GM21528 (cell line): ENCODE results near the gene ACYP1.
"Not testable (repeated sequence)": the region's sequence is repeated elsewhere in the genome, so short reads cannot be mapped to it uniquely, and the experiment has no call there.

Experiments
- ATAC-seq: cut with Tn5 transposase; IDR thresholded peaks from one replicate; pipeline ENCODE4 v1.9.1; 2021; ENCODE audit warnings: mild to moderate bottlenecking, moderate library complexity; ENCODE audit not compliant: unreplicated experiment, low FRiP score

ACYP1 gene

DNA sequence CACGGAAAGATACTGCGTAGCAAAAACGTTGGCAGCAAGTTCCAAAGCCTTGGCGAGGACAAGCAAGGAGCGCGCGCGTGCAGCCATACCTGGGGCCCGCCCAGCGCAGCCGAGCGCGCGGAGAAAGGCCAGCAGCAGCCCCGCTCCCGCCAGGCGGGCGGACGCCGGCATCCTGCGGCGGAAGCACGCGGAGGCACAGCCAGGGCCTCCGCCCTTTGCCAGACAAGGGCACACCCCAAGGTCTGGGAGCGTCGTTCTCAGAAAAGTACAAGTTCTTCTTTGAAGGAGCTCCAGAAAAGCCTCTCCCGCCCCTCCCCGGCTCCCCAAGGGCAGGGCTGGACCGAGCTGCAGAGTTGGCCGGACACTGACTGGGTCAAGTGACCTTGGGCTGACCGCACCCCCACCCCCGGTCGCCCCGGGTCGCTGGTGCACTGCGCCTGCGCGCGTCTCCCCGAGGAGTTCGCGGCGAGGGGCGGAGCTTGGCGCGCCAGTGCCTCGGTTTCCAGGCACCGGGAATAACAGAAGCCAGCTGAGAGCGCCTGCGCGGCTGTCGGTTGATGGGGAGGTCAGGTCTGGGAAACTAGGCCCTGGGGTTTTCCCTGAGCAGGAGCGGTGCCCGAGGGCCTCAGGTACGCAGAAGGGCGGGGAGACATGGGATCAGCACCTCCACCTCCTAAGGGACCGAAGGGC is 5.4 kb upstream of the ACYP1 start, which contains the start of gene ZC2HC1C:
TSS of gene ZC2HC1C (plus strand) at position 521 of the 690 bp plus-strand sequence. CDS start 933 bp downstream, outside the sequence.
- peak; percentile 69 for ATAC-seq

DNA sequence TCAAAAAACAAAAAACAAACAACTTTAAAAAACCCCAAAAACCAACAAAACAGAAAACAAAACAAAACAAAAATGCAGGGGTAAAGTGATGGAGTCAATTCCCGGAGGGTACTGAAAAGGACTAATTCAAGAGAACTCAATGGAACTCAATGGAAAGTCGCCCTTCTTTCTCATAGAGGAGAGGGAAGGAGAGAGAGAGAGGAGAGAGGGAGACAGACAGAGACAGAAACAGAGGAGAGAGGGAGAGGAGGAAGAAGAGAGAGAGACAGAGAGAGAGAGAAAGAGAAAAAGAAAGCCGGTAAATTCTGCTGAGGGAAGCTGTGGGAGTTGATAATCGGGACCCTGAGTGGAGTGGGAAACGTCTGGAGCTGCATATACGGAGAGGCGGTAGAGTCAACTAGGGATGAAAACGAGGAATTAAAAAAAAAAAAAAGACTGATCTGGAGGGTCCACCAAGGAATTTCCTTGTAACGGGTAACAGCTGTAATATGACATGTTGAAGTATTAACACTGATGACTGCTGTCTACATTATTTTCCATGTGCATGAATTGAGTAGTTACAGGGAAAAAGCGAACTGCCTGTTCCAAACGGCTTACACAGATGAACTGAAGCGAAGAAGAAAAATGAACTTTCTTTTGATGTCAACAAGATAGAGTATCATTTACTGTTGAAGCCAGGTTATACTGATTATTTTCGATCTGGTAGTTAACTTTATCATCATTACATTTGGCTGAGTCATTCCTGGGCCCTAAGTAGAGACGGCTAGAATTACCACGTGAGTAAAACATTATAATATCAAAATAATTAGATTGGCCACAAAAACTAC is 4.7 kb upstream of the ACYP1 start:
- peak; percentile 17 for ATAC-seq

DNA sequence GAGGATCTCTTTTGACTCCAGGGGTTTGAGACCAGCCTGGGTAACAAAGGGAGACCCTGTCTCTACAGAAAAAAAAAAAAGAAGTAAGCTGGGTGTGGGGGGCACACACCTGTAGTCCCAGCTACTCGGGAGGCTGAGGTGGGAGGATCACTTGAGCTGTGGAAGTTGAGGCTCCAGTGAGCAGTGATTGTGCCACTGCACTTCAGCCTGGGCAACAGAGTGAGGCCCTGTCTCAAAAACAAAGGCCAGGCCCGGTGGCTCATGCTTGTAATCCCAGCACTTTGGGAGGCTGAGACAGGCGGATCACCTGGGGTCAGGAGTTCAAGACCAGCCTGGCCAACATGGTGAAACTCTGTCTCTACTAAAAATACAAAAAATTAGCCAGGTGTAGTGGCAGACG is 3.9 kb upstream of the ACYP1 start:
- ATAC-seq = not testable (repeated sequence)

DNA sequence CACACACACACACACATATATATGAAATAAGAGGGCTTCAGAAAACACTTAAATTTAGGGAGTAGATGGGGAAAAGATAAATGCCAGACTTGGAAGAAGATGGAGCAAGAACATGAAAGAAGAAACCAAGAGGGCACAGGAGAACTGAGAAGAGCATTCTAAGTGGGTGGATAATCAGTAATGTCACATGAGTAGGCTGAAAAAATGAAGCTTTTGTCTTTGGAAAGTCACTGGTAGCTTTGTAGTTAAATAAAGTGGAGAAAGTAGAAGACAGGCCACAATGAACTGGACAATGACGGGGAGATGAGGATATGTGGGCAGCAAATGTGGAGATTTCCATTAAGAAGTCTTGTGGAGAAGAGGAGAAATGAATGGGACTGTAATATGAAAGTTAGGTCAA is 3.4 kb upstream of the ACYP1 start:
- no peak for ATAC-seq

DNA sequence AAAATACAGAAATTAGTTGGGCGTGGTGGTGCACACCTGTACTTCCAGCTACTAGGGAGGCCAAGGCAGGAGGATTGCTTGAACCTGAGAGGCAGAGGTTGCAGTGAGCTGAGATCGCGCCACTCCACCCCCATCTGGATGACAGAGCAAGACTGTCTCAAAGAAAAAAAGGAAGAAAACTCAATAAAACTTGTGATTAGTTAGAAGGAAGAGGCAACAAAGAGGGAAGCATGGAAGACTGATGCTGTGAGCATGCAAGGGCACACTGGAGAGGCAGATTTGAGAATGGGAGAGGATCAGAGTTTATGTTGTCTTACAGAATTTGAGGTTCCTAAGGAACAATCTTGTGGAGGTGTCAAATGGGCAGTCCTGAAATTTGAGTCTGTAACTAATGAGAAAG is 2.9 kb upstream of the ACYP1 start:
- no peak for ATAC-seq

DNA sequence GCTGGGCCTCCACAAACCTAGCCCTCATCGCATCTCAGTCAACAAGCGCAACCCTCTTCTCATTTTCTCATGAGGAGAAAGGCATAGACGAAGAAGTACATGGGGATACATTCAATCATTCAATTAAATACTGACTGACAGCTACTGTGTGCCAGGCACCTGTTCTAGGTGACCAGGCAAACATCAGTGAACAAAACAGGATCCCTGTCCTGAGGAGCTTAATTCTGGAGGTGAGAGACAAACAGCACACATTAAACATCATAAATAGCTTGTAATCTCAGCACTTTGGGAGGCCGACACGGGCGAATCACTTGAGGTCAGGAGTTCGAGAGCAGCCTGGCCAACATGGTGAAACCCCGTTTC is 362 bp upstream of the ACYP1 start:
- peak; percentile 14 for ATAC-seq

DNA sequence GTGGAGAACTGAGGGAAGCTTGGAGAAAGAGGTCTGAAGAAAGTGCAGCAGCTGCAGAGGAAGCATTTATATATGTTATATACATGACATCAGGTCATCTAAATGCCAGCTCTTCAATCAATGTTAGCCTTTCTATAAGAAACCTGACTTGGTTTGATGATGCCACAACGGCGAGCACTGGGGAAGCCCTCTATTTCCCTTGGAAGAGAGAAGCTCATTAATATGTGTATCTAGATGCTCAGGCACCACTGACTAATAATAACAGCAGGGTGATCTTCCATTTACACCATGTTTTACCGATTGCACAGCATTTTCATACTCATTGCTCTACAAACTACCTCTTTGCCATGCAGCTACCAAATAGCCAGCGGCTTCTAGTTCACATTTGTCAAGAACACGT is 811 bp downstream of the ACYP1 start:
- ATAC-seq = peak; percentile 15

DNA sequence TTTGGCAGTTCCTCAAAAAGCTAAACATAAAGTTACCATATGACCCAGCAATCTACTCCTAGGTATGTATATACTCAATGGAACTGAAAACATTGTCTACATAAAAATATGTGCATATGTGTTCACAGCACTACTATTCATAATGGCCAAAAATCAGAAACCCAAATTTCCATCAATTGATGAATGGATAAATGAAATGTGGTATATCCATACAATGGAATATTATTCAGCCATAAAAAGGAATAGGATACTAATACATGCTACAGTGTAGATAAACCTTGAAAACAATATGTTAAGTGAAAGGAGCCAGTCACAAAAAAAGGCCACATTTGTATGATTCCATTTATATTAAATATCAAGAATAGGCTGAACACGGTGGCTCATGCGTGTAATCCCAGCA is 3.4 kb downstream of the ACYP1 start:
- no peak for ATAC-seq

DNA sequence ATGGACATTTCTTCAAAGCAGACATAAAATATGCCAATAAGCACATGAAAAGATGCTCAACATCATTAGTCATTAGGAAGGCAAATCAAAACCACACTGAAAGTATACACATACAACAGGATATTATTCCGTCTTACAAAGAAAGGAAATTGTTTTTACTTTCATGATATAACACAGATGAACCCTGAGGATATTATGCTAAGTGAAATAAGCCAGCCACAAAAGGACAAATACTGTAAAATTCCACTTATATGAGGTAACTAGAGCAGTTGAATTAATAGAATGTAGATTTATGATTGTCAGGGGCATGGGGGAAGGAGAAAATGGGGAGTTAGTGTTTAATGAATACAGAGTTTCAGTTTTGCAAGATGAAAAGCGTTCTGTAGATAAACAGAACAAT is 4.2 kb downstream of the ACYP1 start:
- no peak for ATAC-seq

DNA sequence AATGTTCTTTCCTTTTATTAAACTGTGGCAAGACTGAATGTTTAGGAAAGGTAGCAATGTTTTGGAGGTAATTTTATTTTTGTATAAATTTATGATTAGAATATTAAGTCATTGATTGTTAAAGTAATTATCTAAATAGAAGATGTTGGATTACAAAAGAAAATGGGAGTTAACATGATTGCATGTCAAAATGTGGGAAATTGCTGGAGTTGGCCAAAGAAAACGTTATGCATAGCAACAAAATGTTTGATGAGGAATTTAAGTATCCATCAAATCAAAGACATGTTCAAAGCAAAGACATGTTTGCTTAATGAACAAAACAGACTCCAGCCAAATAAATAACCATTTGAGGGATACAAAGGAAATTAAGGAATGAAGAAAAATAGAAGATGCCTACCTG is 9.4 kb downstream of the ACYP1 start:
- no peak for ATAC-seq

DNA sequence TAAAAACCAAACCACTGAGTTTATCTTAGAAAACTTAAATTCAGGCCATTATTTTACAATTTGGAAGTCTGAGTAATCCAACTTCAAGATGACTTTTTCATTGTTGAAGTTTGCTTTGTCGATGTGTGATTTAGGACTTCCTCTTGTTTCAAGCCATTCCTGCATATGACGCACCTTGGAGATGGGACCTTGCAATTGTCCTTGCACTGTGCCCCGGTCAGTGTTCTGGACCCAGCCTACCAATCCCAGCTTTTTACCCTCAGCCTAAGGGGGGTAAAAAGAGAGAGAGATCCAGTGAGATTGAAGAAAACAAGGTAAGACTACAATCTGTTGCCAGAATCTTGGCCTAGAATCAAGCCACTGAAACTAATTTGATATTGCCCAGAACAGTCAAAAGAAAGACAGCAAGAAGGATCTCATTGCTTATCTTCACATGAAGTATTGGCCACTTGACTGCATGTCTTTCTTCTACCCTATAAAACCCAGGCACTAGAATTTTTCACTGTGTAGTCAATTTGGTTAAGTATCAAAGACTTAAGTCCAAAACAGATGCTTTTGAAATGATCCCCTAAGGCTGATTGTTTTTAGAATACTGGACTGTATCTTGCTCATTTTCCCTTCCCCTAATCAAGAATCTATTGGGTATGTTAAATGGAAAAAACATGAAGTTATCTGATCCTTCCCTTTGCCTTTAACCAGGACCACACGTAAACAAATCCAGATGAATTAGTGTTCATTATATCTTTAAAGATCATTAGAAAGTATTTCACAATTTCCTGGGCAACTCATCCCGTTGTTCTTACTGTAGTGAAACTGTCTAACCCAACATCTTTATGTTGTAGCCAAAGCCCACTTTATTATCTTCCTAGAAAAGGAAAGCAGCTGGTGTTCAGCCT is 10.2 kb downstream of the ACYP1 start:
- ATAC-seq = no peak

DNA sequence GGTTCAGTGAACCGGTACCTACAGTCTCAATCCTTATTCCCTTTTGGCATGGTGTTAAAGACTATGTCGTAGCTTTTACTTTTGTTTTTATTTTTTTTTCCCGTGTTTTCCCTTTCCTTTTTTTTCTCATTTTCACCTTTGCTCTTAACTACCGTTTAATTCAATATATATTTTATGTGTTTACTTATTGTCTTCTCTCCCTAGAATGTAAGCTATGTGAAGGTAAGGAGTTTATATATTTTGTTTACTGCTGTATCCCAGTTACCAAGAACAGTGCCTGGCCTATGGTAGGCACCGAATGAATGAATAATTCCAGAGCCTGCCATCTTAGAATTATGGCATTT is 12.3 kb downstream of the ACYP1 start:
- ATAC-seq = no peak

DNA sequence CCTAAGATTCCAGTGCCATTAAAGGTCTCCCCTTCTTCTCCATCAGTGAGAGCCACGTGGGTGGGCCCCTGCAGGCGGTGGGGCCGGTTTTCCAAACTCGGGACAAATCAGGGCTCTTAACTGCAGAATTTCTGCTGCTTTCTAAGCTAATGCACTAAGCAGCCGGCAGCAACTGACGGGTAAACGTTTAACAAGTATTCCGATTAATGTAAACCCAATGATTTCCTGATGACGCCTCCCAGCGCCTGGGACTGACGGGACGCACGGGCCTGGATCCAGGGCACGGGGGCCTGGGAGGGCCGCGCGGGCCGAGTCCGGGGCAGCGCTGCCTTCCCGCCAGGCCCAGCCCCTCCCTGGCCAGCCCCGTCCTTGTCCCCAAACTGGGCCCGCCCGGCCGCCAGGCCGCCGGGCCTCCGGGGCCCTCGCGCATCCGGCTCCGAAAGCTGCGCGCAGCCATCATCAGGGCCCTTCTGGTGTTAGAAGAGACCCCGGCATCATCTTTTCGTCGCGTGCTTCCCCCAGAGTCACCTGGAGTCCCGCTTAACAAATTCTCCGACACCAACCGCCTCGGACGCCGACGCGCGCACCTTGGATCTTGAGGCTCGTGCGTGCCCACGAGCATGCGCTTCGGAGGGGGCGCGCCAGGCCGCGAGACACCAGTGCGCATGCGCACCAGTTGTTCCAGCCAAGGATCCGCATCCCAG is 12.8 kb downstream of the ACYP1 start, which contains the start of gene MLH3:
TSS of gene MLH3 (minus strand) at position 616 of the 704 bp plus-strand sequence. CDS start 1,812 bp downstream, outside the sequence.
- peak; percentile 68 for ATAC-seq

DNA sequence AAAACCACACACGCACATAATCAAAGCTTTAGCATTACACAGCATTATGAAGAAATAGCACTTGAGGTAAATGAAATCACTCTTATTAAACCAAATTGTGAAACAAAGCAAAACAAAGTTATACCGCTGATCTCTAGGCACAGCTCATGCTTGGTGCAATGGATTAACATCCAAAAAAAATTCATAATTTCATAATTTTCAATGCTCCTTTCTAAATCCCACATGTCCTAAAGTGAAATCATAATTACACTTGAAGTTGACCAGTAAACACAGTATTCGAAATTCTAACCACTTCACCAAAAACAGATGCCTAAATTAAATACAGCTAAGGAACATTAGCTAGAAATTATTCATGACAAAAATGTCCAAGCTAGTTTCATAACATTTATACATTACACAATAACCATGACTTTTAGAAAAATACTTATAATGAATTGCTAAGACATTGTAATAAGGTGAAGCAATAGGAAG is 14.1 kb downstream of the ACYP1 start:
- no peak for ATAC-seq

DNA sequence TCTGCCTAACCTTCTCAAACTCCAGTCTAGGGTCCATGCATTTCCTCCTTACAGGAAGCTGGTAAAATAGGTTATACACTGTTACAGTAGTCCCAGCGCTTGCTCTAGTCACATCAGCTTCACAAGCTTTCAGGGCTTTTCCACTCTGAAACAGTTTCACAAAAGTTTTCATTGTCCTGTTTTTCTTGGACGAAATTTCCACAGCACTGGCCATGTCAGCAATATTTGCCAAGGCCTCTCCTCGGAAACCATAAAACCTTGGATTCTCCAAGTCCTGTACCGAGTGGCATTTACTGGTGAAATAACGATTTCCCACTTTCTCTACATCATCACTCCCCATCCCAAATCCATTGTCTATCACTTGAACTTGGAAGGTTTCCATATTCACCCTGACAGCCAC is 14.7 kb downstream of the ACYP1 start:
- no peak for ATAC-seq

DNA sequence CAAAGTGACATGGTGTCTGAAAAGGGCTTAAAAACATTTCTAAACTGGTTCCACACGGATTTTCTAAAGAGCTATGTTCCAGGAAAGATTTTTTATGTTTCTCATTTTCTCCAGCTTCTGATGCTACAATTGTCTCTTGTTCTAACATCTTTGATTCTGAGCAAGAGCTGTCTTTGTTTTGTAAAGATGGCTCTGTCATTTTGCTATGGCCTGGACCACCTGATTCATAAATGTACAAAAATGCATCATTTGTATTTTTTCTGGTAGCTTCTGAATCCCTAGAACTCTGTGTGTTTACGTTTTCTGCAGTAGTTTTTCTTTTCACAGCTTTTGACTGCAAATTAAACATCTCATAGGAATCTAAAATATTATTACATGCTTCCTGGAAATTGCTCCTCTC is 15.7 kb downstream of the ACYP1 start:
- no peak for ATAC-seq

DNA sequence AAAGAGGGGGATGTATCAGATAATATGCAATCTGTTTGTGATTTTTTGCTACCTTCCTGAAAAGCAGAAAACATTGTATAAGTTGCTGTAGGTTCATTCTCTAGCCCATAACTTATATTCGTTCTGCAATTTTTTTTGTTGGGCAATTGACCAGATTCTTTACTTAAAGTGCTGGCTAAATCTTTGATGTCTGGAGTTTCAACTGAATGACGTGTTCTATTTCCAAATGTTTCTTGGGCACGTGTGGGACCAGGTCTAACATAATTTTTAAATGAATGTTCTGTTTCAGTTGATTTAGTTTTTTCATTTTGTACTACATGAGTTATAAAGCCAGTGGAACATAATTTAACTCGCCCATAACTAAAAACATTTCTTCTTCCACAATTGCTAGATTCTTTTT is 16.3 kb downstream of the ACYP1 start:
- ATAC-seq = no peak

DNA sequence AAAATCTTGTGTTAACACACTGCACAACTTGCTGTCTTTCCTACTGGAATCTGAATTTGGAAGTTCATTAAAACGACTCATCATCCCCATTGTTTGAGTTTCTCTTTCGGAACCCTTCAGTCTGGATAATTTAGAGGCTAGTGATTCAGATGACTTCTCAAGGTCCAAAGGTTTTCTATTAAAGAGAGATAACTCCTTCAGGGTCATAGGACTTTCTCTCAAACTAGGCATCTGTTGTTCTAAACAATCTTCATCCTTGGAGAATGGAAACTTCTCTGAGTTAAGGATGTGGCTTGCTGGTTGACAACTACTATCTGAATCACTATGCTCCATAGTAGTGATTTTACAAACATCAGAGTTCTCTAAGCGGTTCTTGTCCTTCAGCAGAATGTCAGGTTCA is 16.9 kb downstream of the ACYP1 start:
- ATAC-seq = no peak

DNA sequence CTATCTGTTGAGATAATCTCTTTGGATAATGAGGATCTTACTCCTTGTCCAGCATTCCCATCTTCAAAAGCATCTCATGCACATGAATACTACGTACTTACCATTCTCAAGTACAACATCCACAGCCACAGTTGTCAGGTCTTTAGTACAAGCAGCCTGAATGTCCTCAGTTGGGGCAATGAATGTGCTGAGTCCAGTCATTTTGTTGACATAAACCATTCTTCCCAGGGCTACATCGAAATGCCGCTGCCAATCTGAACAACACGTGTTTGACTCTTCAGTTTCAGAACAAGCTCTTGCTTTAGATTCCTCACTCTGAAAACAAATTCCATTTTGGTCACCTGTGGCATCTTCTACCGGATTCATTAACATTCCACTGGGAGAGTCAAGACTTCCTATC is 17.5 kb downstream of the ACYP1 start:
- no peak for ATAC-seq

DNA sequence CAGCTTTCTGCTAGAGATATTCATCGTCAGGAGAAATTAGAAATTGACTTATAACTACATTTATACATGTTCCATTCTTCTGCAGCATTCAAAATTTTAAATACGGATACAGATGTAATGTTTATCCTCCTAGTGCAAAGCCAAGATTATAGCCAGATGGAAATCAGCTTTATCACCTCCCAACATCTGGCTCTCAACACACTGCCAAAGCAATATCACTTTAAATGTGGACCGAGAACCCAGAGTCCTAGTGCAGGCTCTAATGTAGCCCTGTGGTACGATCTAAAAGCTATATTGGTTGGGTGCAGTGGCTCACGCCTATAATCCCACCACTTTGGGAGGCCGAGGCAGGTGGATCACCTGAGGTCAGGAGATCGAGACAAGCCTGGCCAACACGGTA is 19.1 kb downstream of the ACYP1 start:
- no peak for ATAC-seq
